ENCODE measurements around the gene AGBL3. TPM values are rescaled to one million over a fixed set of nuclear protein-coding genes. Genes with fewer than 3 reads are reported as not detected.
"Not testable (repeated sequence)": the region's sequence is repeated elsewhere in the genome, so short reads cannot be mapped to it uniquely, and the experiment has no call there.

Gene AGBL3
- total RNA-seq, 2 donors from 2014 or later: 0.67 to 1.9 TPM

DNA sequence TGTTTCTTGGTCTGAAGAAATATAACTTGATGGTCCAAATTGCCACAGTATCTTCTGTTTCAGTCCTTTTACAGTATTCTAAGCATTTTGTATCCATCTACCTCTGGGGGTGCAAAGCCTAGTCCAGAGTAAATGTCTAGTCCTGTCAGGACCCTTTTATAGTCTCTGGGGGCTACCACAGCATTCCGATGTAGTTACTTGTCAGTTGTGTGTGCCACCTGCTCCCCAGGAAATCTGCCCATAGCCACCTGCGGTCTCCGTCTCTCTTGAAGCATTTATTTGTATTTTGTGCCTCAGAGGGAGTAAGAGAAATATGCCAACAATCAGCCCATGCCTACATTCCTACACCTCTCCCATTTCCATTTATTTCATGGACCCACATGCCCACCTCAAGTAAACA is 12.8 kb downstream of the AGBL3 start:
- H3K27me3 ChIP-seq: no peaks in the 10 kb centered on the region
- peaks cover 10% of the 10 kb centered on the region for H3K36me3 ChIP-seq
- no peak for DNase-seq (ENCODE audit: low spot score)
- TF ChIP-seq, protein P1, sequence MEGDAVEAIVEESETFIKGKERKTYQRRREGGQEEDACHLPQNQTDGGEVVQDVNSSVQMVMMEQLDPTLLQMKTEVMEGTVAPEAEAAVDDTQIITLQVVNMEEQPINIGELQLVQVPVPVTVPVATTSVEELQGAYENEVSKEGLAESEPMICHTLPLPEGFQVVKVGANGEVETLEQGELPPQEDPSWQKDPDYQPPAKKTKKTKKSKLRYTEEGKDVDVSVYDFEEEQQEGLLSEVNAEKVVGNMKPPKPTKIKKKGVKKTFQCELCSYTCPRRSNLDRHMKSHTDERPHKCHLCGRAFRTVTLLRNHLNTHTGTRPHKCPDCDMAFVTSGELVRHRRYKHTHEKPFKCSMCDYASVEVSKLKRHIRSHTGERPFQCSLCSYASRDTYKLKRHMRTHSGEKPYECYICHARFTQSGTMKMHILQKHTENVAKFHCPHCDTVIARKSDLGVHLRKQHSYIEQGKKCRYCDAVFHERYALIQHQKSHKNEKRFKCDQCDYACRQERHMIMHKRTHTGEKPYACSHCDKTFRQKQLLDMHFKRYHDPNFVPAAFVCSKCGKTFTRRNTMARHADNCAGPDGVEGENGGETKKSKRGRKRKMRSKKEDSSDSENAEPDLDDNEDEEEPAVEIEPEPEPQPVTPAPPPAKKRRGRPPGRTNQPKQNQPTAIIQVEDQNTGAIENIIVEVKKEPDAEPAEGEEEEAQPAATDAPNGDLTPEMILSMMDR (IDR thresholded peaks at IDR 0.05): no peak
- H3K4me3 ChIP-seq: no peak overlapping the region
- no peak overlapping the region for H3K27ac ChIP-seq
- no peaks in the 10 kb centered on the region for H3K4me1 ChIP-seq
- H3K9me3 ChIP-seq: no peaks in the 10 kb centered on the region

DNA sequence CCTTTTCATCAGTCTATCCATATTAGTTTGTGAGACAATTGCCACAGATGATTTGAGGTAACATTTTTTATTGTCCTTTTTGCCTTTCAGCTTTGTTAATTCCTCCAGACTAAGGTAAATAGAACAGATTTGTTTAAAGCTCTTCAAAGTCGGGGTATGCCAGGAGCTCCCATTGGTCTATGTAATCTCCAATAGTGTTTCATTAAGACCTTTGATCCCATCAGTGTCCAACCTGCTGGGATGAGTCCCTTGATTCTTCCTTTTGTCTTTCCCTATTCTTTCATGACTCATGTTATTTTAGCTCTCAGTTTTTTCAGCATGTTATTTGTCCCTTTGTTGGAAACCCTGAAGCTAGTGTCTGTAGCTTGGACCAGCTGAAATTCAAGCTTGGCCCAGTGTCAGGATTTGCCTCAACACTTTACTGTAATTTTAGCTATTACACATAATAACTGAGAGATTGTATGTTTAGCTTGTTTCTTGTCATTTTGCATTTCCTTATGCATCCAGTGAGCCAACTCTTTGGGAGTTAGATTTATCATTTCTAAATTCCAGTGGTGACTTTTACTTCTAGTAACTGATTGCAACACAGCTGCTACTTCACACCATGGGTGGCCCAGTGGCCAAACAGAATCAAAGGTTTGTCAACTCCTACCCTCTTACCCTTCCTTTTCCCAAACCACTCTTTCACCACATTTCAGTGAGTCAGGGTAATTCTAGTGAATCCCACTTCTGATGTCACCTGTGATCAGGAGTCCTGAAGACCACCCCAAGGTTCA is 15.3 kb downstream of the AGBL3 start:
- TF ChIP-seq, protein P1 (IDR thresholded peaks at IDR 0.05): no peak
- Histone ChIP-seq H3K4me3 (no peak overlapping the region), H3K9me3 (no peaks in the 10 kb centered on the region), H3K27ac (no peak overlapping the region), H3K4me1 (no peaks in the 10 kb centered on the region), H3K27me3 (no peaks in the 10 kb centered on the region), H3K36me3 (no peaks in the 10 kb centered on the region)
- no peak for DNase-seq (ENCODE audit: low spot score)

DNA sequence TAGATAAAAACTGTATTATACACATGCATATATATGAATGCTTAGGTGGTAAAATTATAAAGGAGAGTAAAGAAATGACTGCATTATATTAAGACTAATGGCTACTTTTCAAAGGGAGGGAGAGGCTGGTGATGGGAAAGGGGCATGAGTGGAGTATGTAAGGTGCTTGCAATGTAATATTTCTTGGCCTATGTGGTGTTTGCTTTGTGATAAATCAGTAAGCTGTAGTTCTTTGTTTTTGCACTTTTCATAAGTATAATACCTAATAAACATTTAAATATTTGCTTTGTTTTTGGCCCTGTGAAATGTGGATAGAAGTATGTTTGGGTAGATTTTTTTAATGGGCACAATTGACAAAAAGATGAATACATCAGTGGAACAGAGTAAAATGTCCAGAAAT is 25.9 kb downstream of the AGBL3 start:
- Histone ChIP-seq H3K9me3 (no peaks in the 10 kb centered on the region), H3K27ac (no peak overlapping the region), H3K4me1 (no peaks in the 10 kb centered on the region), H3K4me3 (no peak overlapping the region), H3K27me3 (no peaks in the 10 kb centered on the region), H3K36me3 (no peaks in the 10 kb centered on the region)
- TF ChIP-seq, protein P1 (IDR thresholded peaks at IDR 0.05): no peak
- no peak for DNase-seq (ENCODE audit: low spot score)

DNA sequence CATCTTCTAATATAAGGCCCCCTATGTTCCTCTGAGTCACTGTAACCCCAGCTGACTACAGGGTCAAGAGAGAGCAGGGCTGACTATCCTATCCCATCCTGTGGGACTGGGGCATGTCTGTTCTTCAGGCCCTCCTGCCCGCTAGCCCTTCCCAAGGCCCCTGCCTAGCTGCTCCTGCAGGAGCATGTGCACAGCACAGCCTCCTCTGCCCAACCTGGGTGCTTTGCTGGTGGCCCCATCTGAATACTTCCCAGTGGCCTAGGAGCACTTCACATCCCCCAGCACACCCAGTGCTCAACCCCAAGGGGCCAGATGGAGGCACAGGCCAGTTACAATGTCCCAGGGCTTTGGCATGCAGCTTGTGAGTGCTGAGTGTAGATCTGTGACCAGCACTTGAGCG is 37.3 kb downstream of the AGBL3 start:
- no peak overlapping the region for H3K4me3 ChIP-seq
- no peaks in the 10 kb centered on the region for H3K36me3 ChIP-seq
- no peaks in the 10 kb centered on the region for H3K4me1 ChIP-seq
- no peaks in the 10 kb centered on the region for H3K27me3 ChIP-seq
- H3K9me3 ChIP-seq: no peaks in the 10 kb centered on the region
- H3K27ac ChIP-seq: no peak overlapping the region
- TF ChIP-seq, protein P1 (IDR thresholded peaks at IDR 0.05): no peak
- no peak for DNase-seq (ENCODE audit: low spot score)

DNA sequence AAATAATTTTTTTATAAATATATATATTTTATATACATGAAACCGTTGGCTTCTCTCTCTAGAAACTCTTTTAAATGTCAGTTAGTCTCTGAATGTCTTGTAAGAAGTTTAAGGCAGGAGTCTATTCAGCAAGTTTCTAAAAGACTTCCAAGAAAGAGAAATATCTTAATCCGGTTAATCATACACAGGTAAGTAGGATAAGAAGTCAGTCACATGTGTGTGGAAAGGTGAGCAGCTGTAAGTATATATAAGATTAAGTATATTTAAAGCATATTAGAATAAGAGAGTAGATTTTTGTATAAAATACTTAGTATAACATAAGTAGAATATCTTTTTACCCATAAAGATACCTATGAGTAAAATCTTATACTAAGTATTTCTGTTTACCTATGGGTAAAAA is 48.9 kb downstream of the AGBL3 start:
- Histone ChIP-seq H3K27ac (no peak overlapping the region), H3K9me3 (no peaks in the 10 kb centered on the region), H3K4me3 (no peak overlapping the region), H3K27me3 (no peaks in the 10 kb centered on the region), H3K4me1 (no peaks in the 10 kb centered on the region), H3K36me3 (no peaks in the 10 kb centered on the region)
- DNase-seq (ENCODE audit: low spot score): no peak
- TF ChIP-seq, protein P1 (IDR thresholded peaks at IDR 0.05): no peak

DNA sequence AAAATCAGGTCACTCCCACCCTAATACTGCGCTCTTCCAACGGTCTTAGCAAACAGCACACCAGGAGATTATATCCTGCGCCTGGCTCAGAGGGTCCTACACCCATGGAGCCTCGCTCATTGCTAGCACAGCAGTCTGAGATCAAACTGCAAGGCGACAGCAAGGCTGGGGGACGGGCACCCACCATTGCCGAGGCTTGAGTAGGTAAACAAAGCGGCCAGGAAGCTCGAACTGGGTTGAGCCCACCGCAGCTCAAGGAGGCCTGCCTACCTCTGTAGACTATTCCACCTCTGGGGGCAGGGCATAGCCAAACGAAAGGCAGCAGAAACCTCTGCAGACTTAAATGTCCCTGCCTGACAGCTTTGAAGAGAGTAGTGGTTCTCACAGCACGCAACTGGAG is 80.7 kb downstream of the AGBL3 start:
- not testable (repeated sequence) for H3K4me3 ChIP-seq; H3K36me3 ChIP-seq; H3K27me3 ChIP-seq; H3K4me1 ChIP-seq; H3K27ac ChIP-seq; DNase-seq (ENCODE audit: low spot score)
- H3K9me3 ChIP-seq: peaks cover 0 to 13% of the 10 kb centered on the region in 2 donors

All from right atrium auricular region (tissue), 2 donors.